VCaP (cell line): ENCODE results near the gene PRDM16.

ENCODE experiments used
- H3K27ac ChIP-seq: fragments of 450-650 bp; 2 replicates; pipeline ENCODE4 v1.5.1; 2017
- TF ChIP-seq, protein P1 (sequence below): fragments of 450-650 bp; conservative IDR thresholded peaks from 2 replicates; pipeline ENCODE4 v1.5.1; 2017; ENCODE audit warnings: mild to moderate bottlenecking, moderate library complexity

Gene PRDM16

GRCh38 chr1:3097861-3098260, 28.9 kb downstream of the PRDM16 start:
- H3K27ac ChIP-seq, result no peak overlapping the region
- TF ChIP-seq, protein P1, sequence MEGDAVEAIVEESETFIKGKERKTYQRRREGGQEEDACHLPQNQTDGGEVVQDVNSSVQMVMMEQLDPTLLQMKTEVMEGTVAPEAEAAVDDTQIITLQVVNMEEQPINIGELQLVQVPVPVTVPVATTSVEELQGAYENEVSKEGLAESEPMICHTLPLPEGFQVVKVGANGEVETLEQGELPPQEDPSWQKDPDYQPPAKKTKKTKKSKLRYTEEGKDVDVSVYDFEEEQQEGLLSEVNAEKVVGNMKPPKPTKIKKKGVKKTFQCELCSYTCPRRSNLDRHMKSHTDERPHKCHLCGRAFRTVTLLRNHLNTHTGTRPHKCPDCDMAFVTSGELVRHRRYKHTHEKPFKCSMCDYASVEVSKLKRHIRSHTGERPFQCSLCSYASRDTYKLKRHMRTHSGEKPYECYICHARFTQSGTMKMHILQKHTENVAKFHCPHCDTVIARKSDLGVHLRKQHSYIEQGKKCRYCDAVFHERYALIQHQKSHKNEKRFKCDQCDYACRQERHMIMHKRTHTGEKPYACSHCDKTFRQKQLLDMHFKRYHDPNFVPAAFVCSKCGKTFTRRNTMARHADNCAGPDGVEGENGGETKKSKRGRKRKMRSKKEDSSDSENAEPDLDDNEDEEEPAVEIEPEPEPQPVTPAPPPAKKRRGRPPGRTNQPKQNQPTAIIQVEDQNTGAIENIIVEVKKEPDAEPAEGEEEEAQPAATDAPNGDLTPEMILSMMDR, result no peak

- no peak overlapping the region for H3K27ac ChIP-seq
- TF ChIP-seq, protein P1, result no peak
These were observed 30.9 kb downstream of the PRDM16 start for GRCh38 chr1:3099861-3100260.

GRCh38 chr1:3101124-3101939, 32.3 kb downstream of the PRDM16 start:
- H3K27ac ChIP-seq, result no peak overlapping the region
- TF ChIP-seq, protein P1, result no peak

- TF ChIP-seq, protein P1, result no peak
These were observed 33.6 kb downstream of the PRDM16 start for GRCh38 chr1:3102641-3103040.

GRCh38 chr1:3103967-3104677, 35.1 kb downstream of the PRDM16 start:
- H3K27ac ChIP-seq, result no peak overlapping the region
- TF ChIP-seq, protein P1, result no peak

More at GRCh38 chr1:3102641-3103040, 33.6 kb downstream of the PRDM16 start:
- no peak overlapping the region for H3K27ac ChIP-seq

DNA sequence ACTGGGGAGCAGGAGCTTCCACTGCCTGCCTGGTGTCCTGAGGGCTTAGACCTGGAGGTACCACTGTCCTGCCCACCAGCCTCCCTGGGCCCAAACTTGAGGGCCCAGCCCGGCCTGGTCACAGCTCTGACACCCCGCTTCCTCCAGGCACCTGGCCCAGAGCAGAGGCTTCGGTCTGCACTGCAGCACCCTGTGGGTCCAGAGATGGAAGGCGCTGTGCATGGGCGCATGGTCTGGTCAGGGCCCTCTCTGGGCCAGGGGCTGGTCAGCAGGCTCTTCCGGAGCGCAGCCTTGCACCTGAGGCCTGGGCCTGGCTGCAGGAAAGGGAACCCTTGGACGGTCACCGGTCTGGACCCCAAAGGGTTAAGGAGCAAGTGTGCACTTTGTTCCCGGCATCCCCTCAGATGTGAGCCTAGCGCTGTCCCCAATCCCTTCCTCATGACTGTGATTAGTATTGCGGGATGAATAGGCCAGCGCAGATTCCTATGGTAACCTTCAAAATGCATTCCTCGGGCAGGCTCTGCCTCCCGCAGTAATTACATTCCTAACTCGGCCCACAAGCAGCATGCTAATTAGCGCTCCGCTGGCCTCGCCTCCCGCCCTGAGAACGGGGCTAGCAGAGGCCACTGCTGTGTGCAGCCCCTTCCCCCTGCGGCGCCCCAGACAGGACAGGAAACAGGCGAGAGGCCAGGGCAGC, 36.3 kb downstream of the PRDM16 start:
- no peak overlapping the region for H3K27ac ChIP-seq
- TF ChIP-seq, protein P1, result no peak

GRCh38 chr1:3106216-3106615, 37.2 kb downstream of the PRDM16 start:
- TF ChIP-seq, protein P1, result no peak
- no peak overlapping the region for H3K27ac ChIP-seq
